ENCODE data around the gene CASZ1. TPM values are rescaled to one million over a fixed set of nuclear protein-coding genes. Genes with fewer than 3 reads are reported as not detected.

Gene CASZ1
- total and polyA plus RNA-seq, 3 donors from 2014 or later = 9.4 to 12.3 (median 10.3) TPM

GRCh38 chr1:10644307-10645128, 151.9 kb downstream of the CASZ1 start:
- Histone ChIP-seq H3K27me3 (no peaks in the 10 kb centered on the region), H3K4me1 (peaks cover 6% of the 10 kb centered on the region), H3K4me3 (no peak overlapping the region), H3K36me3 (ENCODE audit: low read depth, missing control alignments) (no peaks in the 10 kb centered on the region), H3K27ac (no peak overlapping the region), H3K9me3 (no peaks in the 10 kb centered on the region)
- TF ChIP-seq CTCF (IDR thresholded peaks at IDR 0.05) (no peak), POLR2A (IDR thresholded peaks at IDR 0.05) (no peak)
- intact Hi-C loops (cut with DNase I; ENCODE audit: low total_unique reads) = no loop called here
- no peak for DNase-seq
- WGBS, 2 donors = 84 to 92% methylated on average over 25 to 32 of the region's 32 CpGs

- intact Hi-C loops (cut with DNase I; ENCODE audit: low total_unique reads) = no loop called here
Observed at GRCh38 chr1:10643607-10644306, 152.7 kb downstream of the CASZ1 start.

GRCh38 chr1:10642403-10643080, 153.9 kb downstream of the CASZ1 start:
- intact Hi-C loops (cut with DNase I; ENCODE audit: low total_unique reads) = no loop called here

More at GRCh38 chr1:10643607-10644306, 152.7 kb downstream of the CASZ1 start:
- H3K27me3 ChIP-seq = no peaks in the 10 kb centered on the region
- H3K27ac ChIP-seq = no peak overlapping the region
- WGBS, 2 donors = 93 to 96% methylated on average over 8 to 17 of the region's 17 CpGs
- no peaks in the 10 kb centered on the region for H3K9me3 ChIP-seq
- TF ChIP-seq POLR2A (IDR thresholded peaks at IDR 0.05) (no peak), CTCF (IDR thresholded peaks at IDR 0.05) (no peak)
- no peaks in the 10 kb centered on the region for H3K36me3 ChIP-seq (ENCODE audit: low read depth, missing control alignments)
- peaks cover 6% of the 10 kb centered on the region for H3K4me1 ChIP-seq
- no peak for DNase-seq
- no peak overlapping the region for H3K4me3 ChIP-seq

GRCh38 chr1:10641976-10642375, 154.5 kb downstream of the CASZ1 start:
- Histone ChIP-seq H3K27ac (no peak overlapping the region), H3K27me3 (no peaks in the 10 kb centered on the region), H3K4me1 (peaks cover 11% of the 10 kb centered on the region), H3K36me3 (ENCODE audit: low read depth, missing control alignments) (no peaks in the 10 kb centered on the region), H3K9me3 (no peaks in the 10 kb centered on the region), H3K4me3 (no peak overlapping the region)
- no peak for TF ChIP-seq CTCF (IDR thresholded peaks at IDR 0.05)
- TF ChIP-seq POLR2A (IDR thresholded peaks at IDR 0.05) = no peak
- 81 to 82% methylated on average over 23 to 24 of the region's 24 CpGs for WGBS, 2 donors
- no peak for DNase-seq
- intact Hi-C loops (cut with DNase I; ENCODE audit: low total_unique reads) = no loop called here

More at GRCh38 chr1:10642403-10643080, 153.9 kb downstream of the CASZ1 start:
- no peak overlapping the region for H3K27ac ChIP-seq
- WGBS, 2 donors = 81 to 87% methylated on average over 19 to 30 of the region's 31 CpGs
- H3K4me1 ChIP-seq = peaks cover 6% of the 10 kb centered on the region
- TF ChIP-seq POLR2A (IDR thresholded peaks at IDR 0.05) (no peak), CTCF (IDR thresholded peaks at IDR 0.05) (no peak)
- H3K4me3 ChIP-seq = no peak overlapping the region
- no peak for DNase-seq
- H3K9me3 ChIP-seq = no peaks in the 10 kb centered on the region
- no peaks in the 10 kb centered on the region for H3K36me3 ChIP-seq (ENCODE audit: low read depth, missing control alignments)
- H3K27me3 ChIP-seq = no peaks in the 10 kb centered on the region

Measured in testis (tissue), 3 donors.